ENCODE results near the gene TEAD1. TPM values are rescaled to one million over a fixed set of nuclear protein-coding genes. Genes with fewer than 3 reads are reported as not detected.
A peak's percentile ranks its signal among the peaks of the same experiment; 100 is the strongest.

TEAD1 gene
- total RNA-seq, 1 donor from 2014 or later, result 107 TPM

GRCh38 chr11:12657981-12658380 lies 16.2 kb upstream of the TEAD1 start:
- ATAC-seq (ENCODE audit: poor library complexity), result no peak
- intact Hi-C loops (cut with DNase I), result no loop called here
- no peak for DNase-seq

- DNase-seq, result no peak
- intact Hi-C loops (cut with DNase I), result loop anchor here (10.0 kb wide), 1 partner anchor 337 kb away; no protein-coding TSS in a partner anchor
- ATAC-seq (ENCODE audit: poor library complexity), result no peak
Measured at GRCh38 chr11:12662101-12662689, 12.0 kb upstream of the TEAD1 start.

DNA sequence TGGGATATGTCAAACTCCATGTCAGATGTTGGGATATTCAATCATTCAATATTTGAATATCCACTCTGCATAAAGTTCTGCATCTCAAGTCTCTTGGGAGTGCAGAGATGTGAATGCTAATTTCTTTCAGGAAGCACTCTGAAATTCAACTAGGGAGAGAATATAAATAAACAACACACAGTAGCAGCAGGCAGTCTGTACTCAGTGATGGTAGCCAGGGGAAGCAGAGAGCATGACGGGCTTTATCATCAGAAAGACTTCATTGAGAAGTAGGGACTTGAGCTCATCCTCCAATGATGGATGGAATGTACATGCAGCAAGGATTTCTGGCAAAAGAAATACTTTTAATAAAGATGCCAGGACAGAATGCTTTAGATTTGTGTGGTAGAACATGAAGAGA lies 9.8 kb upstream of the TEAD1 start:
- ATAC-seq (ENCODE audit: poor library complexity) (no peak), DNase-seq (no peak)
- intact Hi-C loops (cut with DNase I), result loop anchor here (10.0 kb wide), 1 partner anchor 340 kb away; no protein-coding TSS in a partner anchor

DNA sequence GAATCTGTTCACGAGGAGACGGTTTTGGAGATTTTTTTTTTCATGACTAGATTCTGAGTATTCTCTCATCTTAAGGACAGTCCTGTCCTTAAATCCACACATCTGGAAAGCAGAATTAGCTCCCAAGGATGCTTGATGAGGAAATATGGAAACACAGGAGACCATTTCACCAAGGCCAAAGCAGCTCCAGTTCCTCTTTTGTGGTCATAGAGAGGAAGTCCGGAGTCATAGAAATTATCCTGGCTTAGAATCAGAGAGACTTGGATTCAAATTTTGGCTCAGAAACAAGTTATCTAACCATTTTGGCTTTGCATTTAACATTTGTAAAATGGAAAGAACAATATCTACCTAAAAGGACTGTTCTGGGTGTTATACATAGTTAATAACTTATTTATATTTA lies 7.3 kb upstream of the TEAD1 start:
- ATAC-seq (ENCODE audit: poor library complexity) (no peak), DNase-seq (no peak)
- intact Hi-C loops (cut with DNase I), result loop anchor here (10.0 kb wide), 1 partner anchor 342 kb away; no protein-coding TSS in a partner anchor

- no peak for DNase-seq
- intact Hi-C loops (cut with DNase I), result loop anchor here (10.0 kb wide), 1 partner anchor 343 kb away; no protein-coding TSS in a partner anchor
- ATAC-seq (ENCODE audit: poor library complexity), result no peak
Measured at GRCh38 chr11:12667646-12668045, 6.6 kb upstream of the TEAD1 start.

DNA sequence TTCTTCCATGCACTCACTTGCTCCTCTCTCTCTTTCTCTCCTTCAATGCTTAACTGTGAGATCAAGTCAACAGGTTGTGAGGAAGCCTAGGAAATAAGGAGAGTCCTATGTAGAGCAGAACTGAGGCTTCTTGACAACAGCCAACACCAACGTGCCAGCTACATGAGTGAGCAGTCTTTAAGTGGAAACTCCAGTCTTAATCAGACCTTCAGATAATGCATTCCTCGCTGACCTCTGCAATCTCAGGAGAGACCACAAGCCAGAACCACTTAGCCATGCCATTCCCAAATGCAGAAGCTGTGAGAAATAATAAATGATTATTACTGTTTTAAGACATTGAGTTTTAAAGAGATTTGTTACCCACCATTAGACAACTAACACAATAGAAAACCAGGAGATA lies 6.1 kb upstream of the TEAD1 start:
- intact Hi-C loops (cut with DNase I), result loop anchor here (10.0 kb wide), 1 partner anchor 343 kb away; no protein-coding TSS in a partner anchor
- DNase-seq (no peak), ATAC-seq (ENCODE audit: poor library complexity) (no peak)

- ATAC-seq (ENCODE audit: poor library complexity), result no peak
- no peak for DNase-seq
- intact Hi-C loops (cut with DNase I), result loop anchor here (10.0 kb wide), 3 partner anchors 155 to 345 kb away; no protein-coding TSS in a partner anchor
Measured at GRCh38 chr11:12669930-12670329, 4.3 kb upstream of the TEAD1 start.

DNA sequence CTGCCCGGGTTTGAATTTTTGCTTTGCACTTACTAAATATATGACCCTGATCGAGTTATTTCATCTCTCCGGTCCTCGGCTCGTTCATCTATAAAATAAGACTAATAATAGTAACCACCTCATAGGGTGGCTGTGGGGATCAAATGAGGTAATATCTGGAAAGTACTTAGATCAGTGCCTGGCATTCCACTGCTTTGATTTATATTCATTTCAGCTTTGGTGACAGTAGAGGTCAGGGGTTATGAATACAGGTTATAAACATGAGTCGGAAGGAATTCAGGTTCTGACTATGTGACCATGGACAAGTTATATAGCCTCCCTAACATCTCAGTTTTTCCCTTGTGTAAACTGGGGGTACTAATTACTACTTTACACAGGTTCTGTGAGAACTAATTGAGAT lies 2.9 kb upstream of the TEAD1 start:
- ATAC-seq (ENCODE audit: poor library complexity) (no peak), DNase-seq (no peak)
- intact Hi-C loops (cut with DNase I), result loop anchor here (10.0 kb wide), 2 partner anchors 153 to 257 kb away; no protein-coding TSS in a partner anchor

DNA sequence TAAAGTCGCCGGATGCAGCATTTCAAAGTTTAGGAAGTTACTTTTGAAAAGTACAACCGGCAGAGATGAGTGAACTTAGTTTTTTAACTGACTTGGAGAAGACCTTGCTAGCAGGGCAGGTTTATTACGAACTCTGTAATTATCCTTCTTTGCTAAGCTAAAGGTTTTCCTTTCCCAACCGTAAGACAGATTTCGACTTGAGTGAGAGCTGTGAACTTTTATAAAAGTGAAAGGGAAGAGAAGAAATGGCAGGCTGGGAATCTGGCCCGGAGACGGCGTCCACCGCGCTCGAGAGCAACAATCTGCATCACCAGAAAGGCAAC lies 659 bp upstream of the TEAD1 start:
- DNase-seq, result no peak
- intact Hi-C loops (cut with DNase I), result loop anchor here (10.0 kb wide), 2 partner anchors 151 to 259 kb away; no protein-coding TSS in a partner anchor
- no peak for ATAC-seq (ENCODE audit: poor library complexity)

- intact Hi-C loops (cut with DNase I), result loop anchor here (10.0 kb wide), 2 partner anchors 150 to 260 kb away; no protein-coding TSS in a partner anchor
- ATAC-seq (ENCODE audit: poor library complexity) (peak; percentile 8), DNase-seq (no peak)
Measured at GRCh38 chr11:12674571-12674935, 332 bp downstream of the TEAD1 start.

- intact Hi-C loops (cut with DNase I), result loop anchor here (5.0 to 10.0 kb wide), 4 partner anchors 72 to 260 kb away; no protein-coding TSS in a partner anchor
- ATAC-seq (ENCODE audit: poor library complexity), result no peak
- peak; percentile 60 for DNase-seq
Measured at GRCh38 chr11:12674936-12675696, 895 bp downstream of the TEAD1 start.

GRCh38 chr11:12675951-12676711 lies 1.9 kb downstream of the TEAD1 start:
- no peak for ATAC-seq (ENCODE audit: poor library complexity)
- intact Hi-C loops (cut with DNase I), result loop anchor here (5.0 to 10.0 kb wide), 4 partner anchors 71 to 261 kb away; no protein-coding TSS in a partner anchor
- DNase-seq, result no peak

DNA sequence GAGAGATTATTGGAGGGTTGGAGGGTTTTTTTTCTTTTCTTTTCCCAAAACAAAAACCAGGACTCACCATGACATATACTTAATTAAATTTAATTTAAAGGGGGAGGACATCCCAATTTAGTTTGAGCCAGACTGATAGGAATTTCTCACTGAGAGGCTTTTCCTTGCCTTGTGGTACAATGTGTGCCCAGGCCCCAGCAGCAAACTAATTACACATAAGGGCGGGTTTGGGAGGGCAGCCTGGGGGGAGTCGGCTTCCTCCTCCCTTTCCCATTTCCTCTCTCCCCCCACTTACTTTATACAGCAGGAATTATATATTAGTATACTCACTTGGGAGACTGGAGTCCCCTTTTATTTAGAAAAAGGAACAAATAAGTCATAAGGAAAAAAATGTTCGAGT lies 2.9 kb downstream of the TEAD1 start:
- intact Hi-C loops (cut with DNase I), result loop anchor here (5.0 to 10.0 kb wide), 4 partner anchors 70 to 262 kb away; no protein-coding TSS in a partner anchor
- no peak for DNase-seq
- no peak for ATAC-seq (ENCODE audit: poor library complexity)

DNA sequence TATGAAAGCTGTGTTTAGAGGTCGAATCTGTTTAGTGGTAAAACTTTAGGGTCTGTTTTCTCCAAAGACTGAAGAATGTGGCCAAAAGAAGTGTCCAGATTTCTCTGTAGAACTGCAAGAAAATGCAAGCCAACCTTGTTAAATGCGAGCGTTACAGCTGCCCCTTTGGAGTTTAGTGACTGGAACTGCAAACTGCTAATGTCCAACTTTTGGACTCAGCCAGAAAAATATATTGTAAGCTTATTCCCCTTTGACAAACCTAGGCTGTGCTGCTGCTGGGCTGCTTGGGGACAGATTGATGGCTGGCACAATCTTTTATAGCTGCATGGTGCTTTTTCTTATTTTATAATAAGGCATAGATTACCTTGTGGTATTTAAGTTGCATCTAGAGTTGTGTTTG lies 3.9 kb downstream of the TEAD1 start:
- DNase-seq (no peak), ATAC-seq (ENCODE audit: poor library complexity) (no peak)
- intact Hi-C loops (cut with DNase I), result loop anchor here (5.0 to 10.0 kb wide), 4 partner anchors 69 to 263 kb away; no protein-coding TSS in a partner anchor

DNA sequence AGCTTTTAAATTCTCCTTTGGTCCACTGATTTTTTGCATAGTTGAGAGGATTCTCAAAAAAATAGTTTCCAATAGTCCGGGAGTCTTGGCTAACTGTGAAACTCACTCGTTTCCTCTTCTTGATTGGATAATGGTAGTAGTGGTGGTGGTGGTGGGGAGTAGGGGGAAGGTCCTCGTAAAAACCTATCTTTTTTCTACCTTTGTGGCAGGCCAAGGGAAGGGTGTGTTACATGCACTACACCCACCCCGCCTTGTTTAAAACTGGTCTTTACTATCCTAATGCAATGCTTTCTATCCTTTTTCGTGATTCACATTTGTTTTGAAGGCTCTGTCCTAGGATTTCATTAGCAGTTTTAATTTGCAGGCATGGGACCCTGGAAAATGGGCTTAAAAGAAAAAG lies 4.8 kb downstream of the TEAD1 start:
- no peak for DNase-seq
- intact Hi-C loops (cut with DNase I), result loop anchor here (5.0 to 10.0 kb wide), 4 partner anchors 68 to 264 kb away; no protein-coding TSS in a partner anchor
- no peak for ATAC-seq (ENCODE audit: poor library complexity)

DNA sequence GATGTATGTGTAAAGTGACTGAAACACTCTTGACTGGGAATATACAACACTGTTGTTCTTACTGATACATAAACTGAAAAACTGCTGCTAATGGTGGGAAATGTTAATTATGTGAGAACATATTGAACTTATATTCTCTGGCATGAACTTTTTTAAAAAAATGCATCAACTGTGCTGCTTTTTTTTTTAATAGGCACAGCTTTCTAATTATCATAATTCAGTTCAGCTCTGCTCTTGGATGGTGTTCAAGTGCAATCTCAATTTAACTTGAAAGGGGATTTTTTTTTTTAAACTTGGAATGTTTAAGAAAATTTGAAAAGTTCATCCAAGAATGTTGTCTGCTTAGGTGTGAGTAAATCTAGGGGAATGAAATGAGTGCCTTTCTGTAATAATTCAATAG lies 5.2 kb downstream of the TEAD1 start:
- intact Hi-C loops (cut with DNase I), result loop anchor here (5.0 to 10.0 kb wide), 4 partner anchors 68 to 265 kb away; no protein-coding TSS in a partner anchor
- ATAC-seq (ENCODE audit: poor library complexity) (no peak), DNase-seq (no peak)

GRCh38 chr11:12680246-12680939 lies 6.2 kb downstream of the TEAD1 start:
- intact Hi-C loops (cut with DNase I), result no loop called here

GRCh38 chr11:12680940-12681258 lies 6.7 kb downstream of the TEAD1 start:
- ATAC-seq (ENCODE audit: poor library complexity), result no peak
- intact Hi-C loops (cut with DNase I), result no loop called here
- DNase-seq, result no peak

More at GRCh38 chr11:12680246-12680939, 6.2 kb downstream of the TEAD1 start:
- ATAC-seq (ENCODE audit: poor library complexity) (peak; percentile 91), DNase-seq (peak; percentile 93)

Data from Right ventricle myocardium superior (tissue), 1 donor.